Right lobe of liver (tissue), 6 donors: Measurements from ENCODE around the gene RARB. TPM values are rescaled to one million over a fixed set of nuclear protein-coding genes. Genes with fewer than 3 reads are reported as not detected.

Experiments used
- ATAC-seq, 4 donors: fragments of 200-7000 bp; cut with Tn5 transposase; one replicate each; pipeline ENCODE4 v1.9.1; 2020; ENCODE audit warnings: mild to moderate bottlenecking in 4 of 4, moderate library complexity in 4 of 4
- DNase-seq, 3 donors: peaks; one replicate each; pipeline ENCODE4 v3.0.0-alpha.2; 2020
- H3K27ac ChIP-seq, 3 donors: fragments of 200-600 bp; one replicate each; pipeline ENCODE4 v1.8.0; 2022
- H3K27me3 ChIP-seq, 2 donors: fragments of 200-600 bp; one replicate each; pipeline ENCODE4 v1.8.0; 2022
- H3K36me3 ChIP-seq, 4 donors: fragments of 200-600 bp; sonication (generic) in 1 of 4; one replicate each; pipeline versions ENCODE4 v1.5.1 to v1.8.0; 2017 to 2022; ENCODE audit warnings: control low read depth in 1 of 4
- H3K4me1 ChIP-seq, 4 donors: fragments of 200-600 bp; sonication (generic) in 1 of 4; one replicate each; pipeline versions ENCODE4 v1.5.1 to v1.8.0; 2017 to 2022; ENCODE audit warnings: control low read depth in 1 of 4
- H3K4me3 ChIP-seq, 3 donors: fragments of 200-600 bp; one replicate each; pipeline ENCODE4 v1.8.0; 2022
- H3K9me3 ChIP-seq, 4 donors: fragments of 200-600 bp; sonication (generic) in 1 of 4; one replicate each; pipeline versions ENCODE4 v1.5.1 to v1.8.0; 2017 to 2022; ENCODE audit warnings: control low read depth in 1 of 4
- POLR2A ChIP-seq: fragments of 450-650 bp; IDR thresholded peaks from one replicate; pipeline ENCODE4 v1.6.1; 2017; ENCODE audit warnings: antibody characterized with exemption, mild to moderate bottlenecking
- WGBS: methylation state at CpG from one replicate; pipeline ENCODE4 v1.1.6; 2018; ENCODE audit warnings: low coverage, low lambda C conversion rate; ENCODE audit not compliant: insufficient coverage; ENCODE audit errors: missing lambda C conversion rate; 5-methylcytosine and 5-hydroxymethylcytosine counted together
- intact Hi-C, 2 donors: fragments of 100-400 bp; cut with DNase I; formaldehyde crosslinking; loops; one replicate each; pipeline versions ENCODE4 v1.11.2 to v1.14.1; 2022
- total RNA-seq, 6 experiments: library from RNA; depleted of rRNA in 2 of 6; stranded (reverse); fragments of >200 nt in 2 of 6; fragmentation: NEBNext Ultra II Directional in 3 of 6; extraction: Animal tissue kit (Norgen Biotek cat#: 25700) in 3 of 6; gene quantifications; one replicate each; pipeline versions ENCODE4 v1.1.0 to v1.2.4, GENCODE V29; 2016 to 2023
- TF ChIP-seq, protein P1 (sequence below), 4 donors: fragments of 200-600 bp in 3 of 4; fragments of 450-650 bp in 1 of 4; IDR thresholded peaks; one replicate each; pipeline versions ENCODE4 v1.5.1 to v1.8.0; 2016 to 2022; ENCODE audit warnings: antibody characterized with exemption in 4 of 4, mild to moderate bottlenecking in 2 of 4
- donor health status: DM: no; HTN: yes; CAD: no.
- donor health status: DM: no; HTN: no; CAD: no.
- donor health status: DM: no; HTN: no; CAD: no.
- donor health status: DM: no; HTN: yes; CAD: no.
- donor health status: DM: no; HTN: yes; CAD: no.

Gene RARB
- total RNA-seq, 6 experiments from 2014 or later, result 1.2 to 2.8 (median 2.1) TPM

DNA sequence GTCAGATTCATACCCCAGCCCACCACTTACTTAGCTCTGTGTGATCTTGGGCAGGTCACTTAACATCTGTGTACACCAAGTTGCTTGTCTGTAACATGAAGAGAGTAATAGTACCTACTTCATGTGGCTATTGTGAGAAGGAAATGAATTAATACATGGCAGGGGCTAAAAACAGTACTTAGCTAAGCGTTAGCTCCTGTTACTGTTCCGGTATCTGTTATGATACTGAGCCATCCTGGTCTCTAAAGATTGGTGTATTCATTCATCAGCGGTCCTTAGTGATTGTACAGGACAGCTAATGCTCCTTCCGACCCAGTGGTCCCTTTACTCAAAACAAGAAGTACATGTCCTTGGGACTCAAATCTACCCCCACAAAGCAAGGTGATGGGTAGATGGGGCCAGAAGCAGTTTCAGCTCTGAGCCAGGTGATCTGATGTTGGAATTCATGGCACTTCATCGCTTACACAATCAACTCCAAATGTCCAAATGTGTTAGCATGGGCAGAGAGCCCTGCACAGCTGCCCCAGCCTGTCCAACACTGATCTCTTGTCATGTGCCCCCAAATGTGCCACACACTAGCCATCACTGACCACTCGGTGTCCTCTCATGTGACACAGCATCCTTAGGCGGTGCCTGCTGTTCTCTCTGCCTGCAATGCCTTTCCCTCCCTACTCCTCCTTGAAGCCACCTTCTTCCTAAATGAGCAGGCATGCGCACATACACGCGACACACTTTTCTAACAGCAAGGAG lies 84.1 kb downstream of the RARB start:
- intact Hi-C loops, result no loop called here
- Histone ChIP-seq H3K9me3 (no peaks in the 10 kb centered on the region), H3K36me3 (no peaks in the 10 kb centered on the region), H3K4me3 (no peak overlapping the region), H3K27ac (no peak overlapping the region), H3K27me3 (no peaks in the 10 kb centered on the region), H3K4me1 (no peaks in the 10 kb centered on the region)
- DNase-seq (no peak), ATAC-seq (no peak)
- TF ChIP-seq, protein P1, sequence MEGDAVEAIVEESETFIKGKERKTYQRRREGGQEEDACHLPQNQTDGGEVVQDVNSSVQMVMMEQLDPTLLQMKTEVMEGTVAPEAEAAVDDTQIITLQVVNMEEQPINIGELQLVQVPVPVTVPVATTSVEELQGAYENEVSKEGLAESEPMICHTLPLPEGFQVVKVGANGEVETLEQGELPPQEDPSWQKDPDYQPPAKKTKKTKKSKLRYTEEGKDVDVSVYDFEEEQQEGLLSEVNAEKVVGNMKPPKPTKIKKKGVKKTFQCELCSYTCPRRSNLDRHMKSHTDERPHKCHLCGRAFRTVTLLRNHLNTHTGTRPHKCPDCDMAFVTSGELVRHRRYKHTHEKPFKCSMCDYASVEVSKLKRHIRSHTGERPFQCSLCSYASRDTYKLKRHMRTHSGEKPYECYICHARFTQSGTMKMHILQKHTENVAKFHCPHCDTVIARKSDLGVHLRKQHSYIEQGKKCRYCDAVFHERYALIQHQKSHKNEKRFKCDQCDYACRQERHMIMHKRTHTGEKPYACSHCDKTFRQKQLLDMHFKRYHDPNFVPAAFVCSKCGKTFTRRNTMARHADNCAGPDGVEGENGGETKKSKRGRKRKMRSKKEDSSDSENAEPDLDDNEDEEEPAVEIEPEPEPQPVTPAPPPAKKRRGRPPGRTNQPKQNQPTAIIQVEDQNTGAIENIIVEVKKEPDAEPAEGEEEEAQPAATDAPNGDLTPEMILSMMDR (IDR thresholded peaks at IDR 0.05), result no peak
- no peak for TF ChIP-seq POLR2A
- WGBS, result 94% methylated on average over 9 of the region's 10 CpGs

DNA sequence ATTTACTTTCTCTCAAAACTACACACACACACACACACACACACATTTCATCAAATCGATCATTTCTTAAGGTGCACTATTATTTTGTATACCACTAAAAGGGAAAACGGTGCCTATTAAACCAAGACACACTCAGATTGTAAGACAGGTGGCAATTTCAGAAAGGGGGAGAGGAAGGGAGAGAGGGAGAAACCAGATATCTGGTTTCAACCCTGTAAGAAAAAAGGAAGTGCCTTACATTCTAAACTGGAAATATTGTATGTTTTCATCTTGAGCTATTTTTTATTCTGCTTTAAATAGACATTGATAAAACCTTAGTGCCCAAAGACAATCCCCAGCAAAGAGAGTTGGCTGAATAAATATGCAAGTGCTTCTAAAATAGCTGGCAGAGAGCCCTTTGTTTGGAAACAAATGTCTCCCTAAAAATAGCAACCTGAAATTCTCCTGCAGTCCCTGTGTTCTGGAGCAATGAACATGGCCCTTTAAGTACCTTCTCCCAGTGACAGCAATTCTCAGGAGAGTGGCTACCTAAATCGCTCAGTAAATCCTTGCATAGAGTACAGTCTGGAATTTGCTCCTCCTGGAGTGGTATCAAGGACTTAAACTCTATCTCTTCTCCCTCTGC lies 85.7 kb downstream of the RARB start:
- DNase-seq, result no peak
- no peak for ATAC-seq
- TF ChIP-seq, protein P1 (IDR thresholded peaks at IDR 0.05), result no peak
- TF ChIP-seq POLR2A, result no peak
- Histone ChIP-seq H3K4me1 (no peaks in the 10 kb centered on the region), H3K27me3 (no peaks in the 10 kb centered on the region), H3K36me3 (no peaks in the 10 kb centered on the region), H3K4me3 (no peak overlapping the region), H3K27ac (no peak overlapping the region), H3K9me3 (no peaks in the 10 kb centered on the region)
- 60% methylated on average over 3 of the region's 3 CpGs for WGBS
- intact Hi-C loops, result no loop called here

GRCh38 chr3:25515171-25515570 lies 87.1 kb downstream of the RARB start:
- Histone ChIP-seq H3K4me3 (no peak overlapping the region), H3K36me3 (no peaks in the 10 kb centered on the region), H3K27me3 (no peaks in the 10 kb centered on the region), H3K4me1 (no peaks in the 10 kb centered on the region), H3K9me3 (no peaks in the 10 kb centered on the region), H3K27ac (no peak overlapping the region)
- ATAC-seq, result no peak
- no peak for TF ChIP-seq POLR2A
- TF ChIP-seq, protein P1 (IDR thresholded peaks at IDR 0.05), result no peak
- intact Hi-C loops, result no loop called here
- no peak for DNase-seq

- Histone ChIP-seq H3K36me3 (no peaks in the 10 kb centered on the region), H3K4me1 (no peaks in the 10 kb centered on the region), H3K27ac (no peak overlapping the region), H3K9me3 (no peaks in the 10 kb centered on the region), H3K4me3 (no peak overlapping the region), H3K27me3 (no peaks in the 10 kb centered on the region)
- DNase-seq (no peak), ATAC-seq (no peak)
- WGBS, result 86% methylated on average over 8 of the region's 8 CpGs
- TF ChIP-seq, protein P1 (IDR thresholded peaks at IDR 0.05), result no peak
- no peak for TF ChIP-seq POLR2A
- intact Hi-C loops, result no loop called here
Observed at GRCh38 chr3:25520926-25521559, 93.0 kb downstream of the RARB start.
